OCI-LY1 (cell line): ENCODE data around the gene HYKK.

Experiments used
- CTCF ChIP-seq: fragments of 200-600 bp; sonication (generic), shearing (Covaris generic); IDR thresholded peaks from 2 replicates; pipeline ENCODE4 v1.5.1; 2017; ENCODE audit warnings: mild to moderate bottlenecking, antibody characterized with exemption, low read length, moderate library complexity, mixed read lengths
- EZH2 ChIP-seq: fragments of 200-600 bp; sonication (generic), shearing (Covaris generic); IDR thresholded peaks from 2 replicates; pipeline ENCODE4 v1.8.0; 2017; ENCODE audit warnings: borderline replicate concordance, mixed run types, mild to moderate bottlenecking, antibody characterized with exemption, low read length, moderate library complexity, mixed read lengths

GRCh38 chr15:78509726-78510312, 2.4 kb downstream of the HYKK start:
- TF ChIP-seq EZH2 (no peak), CTCF (no peak)
